ENCODE data around the gene PTPN2. TPM values are rescaled to one million over a fixed set of nuclear protein-coding genes. Genes with fewer than 3 reads are reported as not detected.
A peak's percentile ranks its signal among the peaks of the same experiment; 100 is the strongest.

PTPN2 gene
- total RNA-seq, 1 donor from 2014 or later: 40.4 TPM

DNA sequence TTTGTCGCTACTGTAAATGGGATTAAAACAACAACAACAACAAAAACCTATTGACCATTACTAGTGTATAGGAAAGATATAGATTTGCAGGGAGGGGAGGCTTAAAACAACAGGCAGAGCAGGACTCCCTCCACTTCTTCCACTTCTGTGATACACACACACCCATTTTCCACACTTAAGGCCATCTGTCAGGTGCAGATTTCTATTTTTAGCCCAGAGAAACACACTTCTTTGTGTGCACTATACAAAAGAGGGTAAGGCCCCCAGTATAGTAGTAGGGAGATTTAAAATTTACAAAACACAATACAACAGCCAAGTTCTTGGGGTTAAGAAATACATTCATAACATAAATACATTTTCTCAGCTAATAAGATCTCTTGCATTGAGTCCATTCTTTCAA lies 22.4 kb downstream of the PTPN2 start:
- no peak for DNase-seq (ENCODE audit: low spot score in 2 of 2)
- no peak for FAIRE-seq

DNA sequence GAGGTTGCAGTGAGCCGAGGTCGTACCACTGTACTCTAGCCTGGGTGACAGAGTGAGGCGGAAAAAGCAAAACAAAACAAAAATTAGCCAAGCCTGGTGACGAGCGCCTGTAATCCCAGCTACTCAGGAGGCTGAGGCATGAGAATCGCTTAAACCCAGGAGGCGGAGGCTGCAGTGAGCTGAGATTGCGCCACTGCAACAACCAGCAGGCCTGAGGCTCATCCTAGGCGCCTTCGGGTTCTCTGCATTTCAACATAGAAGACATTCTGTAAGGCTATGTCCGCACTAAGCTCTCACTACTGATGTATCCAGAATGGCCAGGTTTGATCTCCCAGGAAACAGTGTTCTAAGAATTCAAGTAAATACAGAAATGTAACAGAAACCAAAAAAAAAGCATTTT lies 23.5 kb downstream of the PTPN2 start:
- DNase-seq (ENCODE audit: low spot score in 2 of 2) (no peak), FAIRE-seq (no peak)

DNA sequence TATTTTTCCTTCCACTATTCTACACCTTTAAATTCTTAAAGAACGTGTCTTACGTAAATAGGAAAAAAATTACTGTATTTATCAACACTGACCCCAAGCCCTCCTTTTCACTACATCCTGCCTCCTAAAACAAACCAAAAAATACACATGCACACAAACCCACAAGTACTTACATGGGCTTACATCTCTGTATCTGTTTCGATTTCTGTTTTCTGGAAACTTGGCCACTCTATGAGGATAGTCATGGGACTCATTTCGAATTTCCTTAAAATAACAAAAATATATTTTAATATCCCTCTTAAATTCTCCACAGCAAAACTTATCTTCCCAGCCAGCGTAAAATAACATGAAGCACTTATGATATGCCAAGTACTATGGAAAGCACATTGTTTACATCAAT lies 25.0 kb downstream of the PTPN2 start:
- DNase-seq (ENCODE audit: low spot score in 2 of 2): no peak
- no peak for FAIRE-seq

DNA sequence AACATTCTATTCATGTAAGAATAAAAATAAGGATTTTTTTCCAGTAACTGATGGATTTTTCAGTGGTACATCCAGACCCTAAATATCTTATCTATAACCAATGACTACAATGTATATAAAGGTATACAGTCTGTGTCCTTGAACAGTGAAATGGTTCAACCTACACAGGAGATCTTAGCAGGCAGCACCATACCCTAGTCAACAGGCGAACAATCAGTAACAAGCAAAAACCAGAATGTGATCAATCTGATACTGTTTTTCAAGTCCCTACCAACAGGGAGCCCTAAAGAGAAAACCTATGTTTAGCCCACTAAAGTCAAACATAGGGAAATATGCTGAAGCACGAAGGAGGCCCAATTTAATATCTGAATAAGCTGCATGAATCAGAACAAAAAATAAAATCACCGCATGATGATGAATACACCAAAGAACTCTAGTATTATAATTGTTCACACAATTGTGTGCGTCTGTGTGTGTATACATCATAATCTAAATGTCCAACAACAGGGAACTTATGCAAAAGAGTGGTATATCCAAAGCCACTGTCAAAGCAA lies 26.0 kb downstream of the PTPN2 start:
- DNase-seq (ENCODE audit: low spot score in 2 of 2) (no peak), FAIRE-seq (no peak)

DNA sequence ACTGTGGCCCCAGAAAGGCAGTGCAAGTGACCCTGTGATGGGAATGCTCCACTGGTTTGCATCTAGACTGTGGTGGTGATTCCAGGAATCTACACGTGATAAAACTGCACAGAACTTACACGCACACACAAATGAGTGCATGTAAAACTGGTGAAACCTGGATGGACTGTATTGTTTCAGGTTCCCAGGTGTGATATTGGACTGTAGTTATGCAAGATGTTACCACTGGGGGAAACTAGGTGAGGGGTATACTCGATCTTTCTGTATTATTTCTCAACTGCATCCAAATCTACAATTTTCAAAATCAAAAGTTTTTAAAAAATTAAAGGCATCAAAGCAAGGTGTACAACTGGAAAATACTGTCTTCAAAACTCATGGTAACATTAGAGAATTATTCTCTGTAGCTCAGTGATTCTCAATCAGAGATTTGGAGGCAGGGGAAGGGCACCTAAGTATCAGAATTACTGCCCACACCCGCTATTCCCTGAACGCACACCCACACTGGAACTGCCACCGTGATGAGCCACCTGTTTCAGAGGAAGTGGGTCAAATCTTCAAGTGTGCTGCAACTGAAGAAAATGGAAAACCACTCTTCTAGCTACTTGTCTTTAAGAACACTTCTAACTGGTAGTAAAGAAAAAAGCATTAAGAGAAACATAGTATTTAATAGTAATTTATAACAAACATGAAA lies 26.7 kb downstream of the PTPN2 start:
- DNase-seq (ENCODE audit: low spot score in 2 of 2): no peak
- FAIRE-seq: no peak

DNA sequence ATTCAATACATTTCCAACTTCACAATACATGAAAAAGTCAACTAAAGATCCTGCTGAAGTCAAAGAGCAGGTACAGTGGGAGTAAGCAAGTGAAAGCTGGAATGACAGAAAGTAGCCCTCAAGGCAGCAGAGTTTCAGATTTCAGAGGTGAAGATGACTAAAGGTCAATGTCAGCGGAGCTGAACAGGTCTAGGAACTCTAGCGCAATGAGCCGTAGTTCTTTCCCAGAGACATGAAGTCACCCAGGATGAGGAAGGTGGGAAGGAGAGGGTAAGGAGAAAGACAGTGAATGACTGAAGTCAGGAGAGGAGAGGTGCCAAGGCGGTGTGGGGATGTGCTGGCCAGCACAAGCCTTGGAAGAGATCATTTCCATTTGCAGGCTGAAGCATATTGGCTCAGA lies 28.1 kb downstream of the PTPN2 start:
- FAIRE-seq (no peak), DNase-seq (ENCODE audit: low spot score in 2 of 2) (no peak)

DNA sequence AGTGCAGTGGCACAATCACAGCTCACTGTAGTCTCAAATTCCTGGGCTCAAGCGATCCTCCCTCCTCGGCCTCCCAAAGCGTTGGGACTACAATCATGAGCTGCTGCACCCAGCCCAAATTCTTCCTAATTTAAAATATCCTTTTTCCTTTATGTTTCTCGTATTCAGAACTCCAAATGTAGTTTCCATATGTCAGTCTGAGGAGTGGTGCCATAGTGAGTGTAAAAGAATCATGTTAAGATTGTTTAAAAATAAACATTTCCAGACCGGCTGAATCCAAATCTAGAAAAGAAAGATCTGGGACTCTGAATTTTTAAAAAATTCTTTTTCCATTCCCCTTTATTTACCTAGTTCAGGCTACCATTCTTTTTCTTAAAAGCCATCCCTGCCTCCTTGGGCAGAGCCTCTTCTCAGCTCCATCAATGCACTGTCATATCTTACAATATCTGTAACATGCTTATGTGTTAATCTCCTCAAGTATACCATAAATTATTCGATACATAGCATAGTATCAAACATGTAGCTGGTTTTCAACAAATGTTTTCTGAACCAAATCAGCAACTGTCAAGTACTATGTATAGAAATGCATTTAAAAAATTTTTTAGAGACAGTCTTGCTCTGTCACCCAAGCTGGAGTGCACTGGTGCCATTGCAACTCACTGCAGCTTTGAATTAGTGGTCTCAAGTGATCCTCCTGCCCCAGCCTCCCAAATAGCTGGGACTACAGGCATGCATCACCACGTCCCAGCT lies 31.3 kb downstream of the PTPN2 start:
- DNase-seq (ENCODE audit: low spot score in 2 of 2) (no peak), FAIRE-seq (no peak)

DNA sequence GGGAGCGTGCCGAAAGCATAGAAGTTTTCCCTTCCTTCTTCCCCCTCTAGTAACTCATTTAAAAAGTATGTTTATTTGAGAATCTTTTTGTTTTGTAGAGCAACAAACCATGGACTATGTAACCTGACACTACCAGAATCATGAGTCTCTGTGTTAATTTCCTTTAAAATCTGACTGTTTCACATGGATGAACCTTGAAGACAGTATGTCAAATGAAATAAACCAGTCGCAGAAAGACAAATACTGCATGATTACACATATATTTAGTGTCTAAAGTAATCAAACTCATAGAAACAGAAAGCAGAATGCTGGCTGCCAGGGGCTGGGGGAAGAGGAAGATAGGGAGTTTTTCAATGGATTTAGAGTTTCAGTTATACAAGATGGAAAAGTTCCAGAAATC lies 32.3 kb downstream of the PTPN2 start:
- DNase-seq (ENCODE audit: low spot score in 2 of 2) (no peak), FAIRE-seq (no peak)

DNA sequence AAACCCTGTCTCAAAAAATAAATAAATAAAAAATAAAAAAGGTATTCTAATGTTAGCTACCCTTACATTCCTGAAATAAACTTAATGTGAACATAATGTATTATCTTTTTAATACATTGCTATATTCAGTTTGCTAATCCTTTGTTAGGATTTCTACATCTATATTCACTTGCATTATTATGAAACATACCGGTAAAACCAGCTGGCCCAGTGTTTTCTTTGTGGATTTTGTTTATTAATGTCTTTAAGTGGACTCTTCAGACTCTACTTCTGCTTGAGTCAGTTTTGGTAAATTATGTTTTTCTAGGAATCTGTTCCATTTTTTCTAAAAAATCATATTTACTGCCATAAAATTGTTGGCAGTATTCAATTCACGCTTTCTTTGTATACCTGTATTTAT lies 34.5 kb downstream of the PTPN2 start:
- no peak for FAIRE-seq
- no peak for DNase-seq (ENCODE audit: low spot score in 2 of 2)

DNA sequence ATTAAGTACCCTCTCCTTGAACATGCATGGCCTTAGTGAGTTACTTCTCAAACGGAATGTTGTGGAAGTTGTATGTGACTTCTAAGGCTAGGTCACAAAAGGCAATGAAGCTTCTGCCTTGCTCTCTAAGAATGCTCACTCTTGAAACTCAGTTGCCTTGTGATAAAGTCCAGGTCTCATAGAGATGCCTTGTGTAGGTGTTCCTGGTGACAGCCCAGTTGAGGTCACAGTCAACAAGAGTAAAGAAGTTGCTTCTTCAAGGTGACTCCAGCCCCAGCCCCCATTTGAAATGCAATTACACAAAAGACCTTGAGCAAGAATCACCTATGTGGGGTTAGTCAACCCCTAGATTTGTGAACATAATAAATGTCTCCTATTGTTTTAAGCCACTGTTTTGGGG lies 35.6 kb downstream of the PTPN2 start:
- DNase-seq (ENCODE audit: low spot score in 2 of 2): no peak
- FAIRE-seq: no peak

DNA sequence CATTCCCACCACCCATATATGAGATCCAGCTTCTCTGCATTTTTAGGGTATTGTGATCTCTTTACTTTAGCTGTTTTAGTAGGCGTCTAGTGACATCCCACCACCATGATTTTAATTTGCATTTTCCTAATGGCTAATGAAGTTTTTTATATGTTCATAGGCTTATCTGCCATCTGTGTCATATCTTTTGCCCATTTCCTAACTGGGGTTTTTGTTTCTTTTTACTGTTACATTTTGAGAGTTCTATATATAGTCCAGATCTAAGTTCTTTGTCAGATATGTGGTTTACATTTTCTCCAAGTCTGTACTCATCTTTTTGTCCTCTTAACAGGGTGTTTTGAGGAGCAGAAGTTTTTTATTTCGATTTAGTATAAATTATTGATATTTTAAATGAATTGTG lies 39.6 kb downstream of the PTPN2 start:
- no peak for FAIRE-seq
- DNase-seq (ENCODE audit: low spot score in 2 of 2): no peak

DNA sequence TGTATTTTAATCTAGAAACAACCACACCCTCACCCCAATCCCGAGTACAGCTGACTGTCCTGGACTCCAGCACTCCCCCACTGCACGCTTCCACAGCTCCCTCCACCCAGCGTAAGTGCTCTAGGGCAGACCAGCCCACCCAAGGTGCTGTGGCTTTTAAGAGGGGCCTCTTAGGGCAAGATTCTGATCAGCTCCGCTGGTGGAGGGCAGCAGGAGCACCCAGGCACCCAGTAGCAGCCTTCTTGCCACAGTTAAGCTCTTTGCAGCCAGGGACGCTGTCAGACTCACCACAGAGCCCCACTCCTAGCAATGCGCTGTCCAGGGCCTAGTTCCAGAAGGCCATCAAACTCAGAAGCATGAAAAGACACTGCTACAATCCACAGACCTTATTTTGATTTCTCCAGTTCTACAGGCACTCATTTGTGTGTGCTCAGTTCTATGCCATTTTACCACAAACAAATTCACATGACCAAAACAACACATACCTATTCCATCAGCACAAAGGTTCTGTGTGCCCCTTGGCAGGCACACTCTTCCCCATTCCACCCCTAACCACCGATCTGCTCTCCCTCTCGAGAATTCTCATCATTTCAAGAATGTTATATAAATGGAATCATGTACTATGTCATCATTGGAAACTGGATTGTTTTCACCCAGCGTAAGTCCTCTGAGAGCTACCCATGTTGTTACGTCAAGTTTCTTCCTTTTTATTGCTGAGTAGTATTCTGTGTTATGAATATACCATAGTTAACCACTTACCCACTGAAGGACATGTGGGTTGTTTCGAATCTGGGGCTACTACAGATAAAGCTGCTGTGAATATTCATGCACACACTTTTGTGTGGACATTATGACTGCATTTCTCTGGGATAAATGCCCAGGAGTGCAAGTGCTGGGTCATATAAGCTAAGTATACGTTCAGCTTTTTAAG lies 40.4 kb downstream of the PTPN2 start:
- DNase-seq (ENCODE audit: low spot score in 2 of 2) (no peak), FAIRE-seq (no peak)

DNA sequence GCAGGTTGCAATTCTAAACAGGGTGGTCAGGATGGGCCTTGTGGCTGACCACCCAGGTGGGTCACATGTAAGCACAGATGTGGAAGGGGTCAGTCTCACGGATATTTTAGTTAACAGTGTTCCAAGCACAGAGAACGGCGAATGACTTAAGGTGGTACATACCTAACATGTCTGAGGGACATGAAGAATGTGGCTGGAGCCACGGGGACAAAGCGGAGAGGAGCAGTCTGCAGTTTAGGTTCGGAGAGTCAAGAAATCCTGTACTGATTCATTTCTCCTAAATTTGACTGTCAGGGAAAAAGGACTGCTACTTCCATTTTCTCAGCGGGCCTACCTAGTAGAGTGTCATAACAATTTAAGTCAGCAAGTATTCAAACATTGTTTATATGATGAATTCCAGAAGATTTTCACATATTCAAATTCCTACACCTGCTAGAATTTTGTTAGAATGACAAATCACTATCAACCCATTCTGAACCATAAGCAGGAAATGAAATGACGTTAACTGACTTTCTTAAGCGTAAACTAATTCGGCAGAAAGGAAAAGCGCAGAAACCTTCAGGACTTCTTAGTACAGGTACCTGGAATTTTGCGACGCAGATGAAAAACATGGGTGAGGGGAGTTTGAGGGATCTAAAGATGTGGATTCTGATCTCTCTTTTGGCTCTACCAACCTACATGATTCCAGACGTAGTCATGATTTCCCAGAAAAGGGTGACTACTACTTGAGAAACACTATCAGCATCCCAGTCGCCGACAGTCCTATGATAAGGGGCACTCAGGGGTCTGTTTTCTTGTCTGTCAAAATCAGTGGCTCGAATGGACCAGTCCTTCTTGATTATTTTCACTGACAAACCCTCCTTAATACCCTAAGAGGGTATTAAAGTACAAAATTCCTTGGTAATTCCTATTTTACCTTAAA lies 41.3 kb downstream of the PTPN2 start:
- FAIRE-seq: no peak
- no peak for DNase-seq (ENCODE audit: low spot score in 2 of 2)

DNA sequence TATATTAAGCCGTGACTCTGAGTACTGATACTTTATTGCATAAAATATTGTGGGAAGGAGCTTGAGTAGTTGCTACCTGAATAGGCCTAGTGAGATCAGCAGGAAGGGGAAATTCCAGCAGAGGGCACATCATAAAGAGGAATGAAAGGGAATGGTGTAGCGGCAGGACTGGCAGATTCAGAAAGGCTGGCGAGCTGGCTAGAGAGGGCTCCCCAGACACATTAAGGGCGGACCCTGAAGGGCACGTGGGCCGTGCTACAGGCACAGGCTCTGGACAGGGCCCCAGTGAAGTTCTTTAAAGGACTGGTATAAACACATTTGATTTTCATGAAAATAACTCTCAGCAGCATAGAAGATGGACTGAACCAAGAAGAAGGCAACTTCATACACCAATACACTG lies 43.0 kb downstream of the PTPN2 start:
- no peak for FAIRE-seq
- DNase-seq (ENCODE audit: low spot score in 2 of 2): no peak

DNA sequence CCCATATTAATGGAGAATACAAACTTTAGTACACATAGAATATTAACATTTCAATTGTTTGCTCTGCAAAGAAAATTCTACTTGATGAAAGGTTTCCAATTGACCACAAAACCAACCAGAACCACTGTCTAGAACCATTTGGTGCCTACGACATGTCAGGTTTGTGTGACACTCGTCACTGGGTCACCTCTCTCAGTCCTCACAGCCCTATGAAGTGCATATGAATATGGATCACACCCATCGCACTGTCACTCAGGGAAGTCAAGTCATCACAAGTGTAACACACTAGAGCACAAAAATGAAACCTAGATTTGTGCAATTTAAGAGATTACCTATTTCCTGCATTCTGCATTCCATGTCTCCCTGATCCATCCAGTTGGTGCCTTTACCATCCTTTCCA lies 43.7 kb downstream of the PTPN2 start:
- FAIRE-seq (no peak), DNase-seq (ENCODE audit: low spot score in 2 of 2) (no peak)

DNA sequence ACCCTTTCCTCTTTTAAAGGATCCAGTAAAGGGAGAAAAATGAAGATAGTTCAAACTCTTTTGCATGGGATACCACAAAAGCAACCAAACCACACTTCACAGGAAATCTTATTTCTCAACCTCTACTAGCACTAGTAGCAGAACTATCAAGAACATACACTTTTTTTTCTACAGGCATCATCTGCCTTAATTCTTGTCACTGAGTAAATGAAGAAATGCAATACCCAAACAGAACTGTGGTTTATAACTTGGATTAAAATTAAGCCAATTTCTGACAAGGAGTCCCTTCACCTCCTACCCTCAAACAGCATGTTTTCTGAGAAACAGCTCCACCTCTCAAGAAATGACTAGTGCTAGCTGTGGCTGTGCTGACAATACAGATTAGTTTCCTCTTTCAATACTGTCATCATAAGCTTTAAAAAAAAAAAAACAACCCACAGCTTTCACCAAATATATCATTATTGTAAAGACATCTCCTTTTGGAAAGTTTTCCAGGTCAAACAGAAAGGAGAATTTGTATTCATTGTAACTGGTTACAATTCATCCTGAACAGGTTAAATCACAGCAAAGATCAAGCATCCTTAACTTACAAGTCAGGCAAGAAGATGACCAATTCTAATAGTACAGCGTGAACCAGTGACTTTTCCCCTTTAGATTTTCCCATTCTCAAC lies 44.4 kb downstream of the PTPN2 start:
- DNase-seq (ENCODE audit: low spot score in 2 of 2) (peak in 1 of 2 donors; percentile 11), FAIRE-seq (no peak)

DNA sequence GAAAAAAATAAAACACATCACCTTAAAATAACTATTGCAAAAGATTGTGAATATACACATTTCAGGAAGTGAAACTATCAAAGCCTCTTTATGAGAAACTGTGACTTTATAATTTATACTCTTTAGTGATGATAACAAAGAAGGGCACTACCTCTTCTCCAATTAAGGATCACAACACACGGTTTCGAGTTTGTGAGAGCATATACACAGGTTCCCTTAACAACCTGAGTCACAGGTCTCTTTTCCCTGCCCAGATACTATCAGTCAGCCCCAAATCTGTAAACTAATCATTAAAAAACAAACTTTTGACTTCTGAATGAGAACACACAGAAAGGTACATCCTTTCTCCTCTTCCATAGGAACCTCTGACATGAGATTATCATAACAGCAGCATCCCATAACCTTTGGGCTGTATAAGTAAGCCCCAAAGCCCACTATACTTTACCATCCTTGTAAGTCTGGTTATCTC lies 44.9 kb downstream of the PTPN2 start:
- FAIRE-seq (no peak), DNase-seq (ENCODE audit: low spot score in 2 of 2) (no peak)

DNA sequence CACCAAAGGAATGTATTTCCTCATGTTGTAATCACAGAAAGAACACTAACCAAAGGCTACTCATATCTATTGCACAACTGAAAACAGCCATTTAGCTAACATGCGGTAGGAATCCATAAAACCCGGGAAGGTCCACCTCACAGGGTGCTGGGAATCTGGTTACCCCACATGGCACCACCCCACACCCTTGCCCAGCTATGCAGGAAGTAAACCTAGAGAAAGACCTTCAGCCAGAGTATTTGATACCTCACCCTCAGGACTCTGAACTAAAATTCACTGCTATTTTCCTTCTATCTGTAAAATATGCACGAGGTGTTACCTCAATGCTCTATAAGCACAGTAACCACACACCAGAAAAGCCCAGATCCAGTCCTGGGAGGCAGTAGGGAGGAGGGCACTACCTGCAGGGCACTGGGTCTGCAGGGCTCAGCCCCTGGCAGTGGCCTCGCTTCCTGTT lies 45.8 kb downstream of the PTPN2 start:
- DNase-seq (ENCODE audit: low spot score in 2 of 2) (no peak), FAIRE-seq (no peak)

DNA sequence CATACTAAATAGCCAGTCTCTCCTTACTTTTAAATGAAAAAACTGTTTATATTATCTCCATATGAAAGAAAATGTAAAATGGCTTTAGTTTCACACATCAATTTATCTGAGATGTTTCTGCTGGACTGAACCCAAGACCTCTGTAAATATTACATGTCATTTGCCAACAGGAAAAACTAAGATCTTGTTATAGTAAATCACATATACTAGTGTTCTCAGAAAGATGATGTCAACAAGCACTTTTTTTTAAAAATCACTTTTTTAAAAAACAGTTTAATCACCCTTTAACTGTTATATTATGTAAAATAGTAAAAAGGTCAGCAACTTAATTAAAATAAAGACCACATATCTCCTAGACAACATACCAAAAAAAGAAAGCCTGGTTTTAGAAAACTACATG lies 46.3 kb downstream of the PTPN2 start:
- no peak for FAIRE-seq

More for the DNA sequence above, 46.3 kb downstream of the PTPN2 start:
- no peak for DNase-seq (ENCODE audit: low spot score in 2 of 2)

Data from frontal cortex (tissue), 4 donors.